Measurements from ENCODE around the gene RYR1. TPM values are rescaled to one million over a fixed set of nuclear protein-coding genes. Genes with fewer than 3 reads are reported as not detected.

The RYR1 gene
- not detected for polyA plus RNA-seq (2012; ENCODE audit: insufficient read depth, insufficient read length)

DNA sequence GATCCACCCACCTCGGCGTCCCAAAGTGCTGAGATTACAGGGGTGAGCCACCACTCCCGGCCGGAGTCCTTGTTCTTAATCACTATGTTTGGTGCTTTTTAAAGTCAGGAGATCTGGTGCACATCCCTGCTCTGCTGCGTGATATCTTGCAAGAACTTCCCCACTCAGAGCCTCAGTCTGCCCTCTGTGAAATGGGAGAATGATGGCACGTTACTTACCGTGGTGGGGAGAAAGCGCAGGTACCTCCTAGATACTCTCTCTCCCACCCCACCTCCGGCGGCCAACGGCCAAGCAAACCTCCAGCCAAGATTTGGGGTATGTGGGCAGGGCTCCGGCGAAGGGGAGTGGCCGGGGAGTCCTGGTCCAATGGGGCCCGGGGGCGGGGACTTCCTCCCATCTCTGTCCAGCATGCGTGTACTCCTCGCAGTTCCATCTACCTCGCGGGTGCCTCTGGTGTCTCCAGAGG lies at the start of gene RYR1:
RYR1 (plus strand) TSS at position 424 of the 466 bp plus-strand sequence. CDS start 139 bp downstream, outside the sequence.
- DNase-seq (ENCODE audit: low read depth, low spot score): no peak
- no peak within 1 kb of the TSS for H3K4me3 ChIP-seq (ENCODE audit: low read length)

DNA sequence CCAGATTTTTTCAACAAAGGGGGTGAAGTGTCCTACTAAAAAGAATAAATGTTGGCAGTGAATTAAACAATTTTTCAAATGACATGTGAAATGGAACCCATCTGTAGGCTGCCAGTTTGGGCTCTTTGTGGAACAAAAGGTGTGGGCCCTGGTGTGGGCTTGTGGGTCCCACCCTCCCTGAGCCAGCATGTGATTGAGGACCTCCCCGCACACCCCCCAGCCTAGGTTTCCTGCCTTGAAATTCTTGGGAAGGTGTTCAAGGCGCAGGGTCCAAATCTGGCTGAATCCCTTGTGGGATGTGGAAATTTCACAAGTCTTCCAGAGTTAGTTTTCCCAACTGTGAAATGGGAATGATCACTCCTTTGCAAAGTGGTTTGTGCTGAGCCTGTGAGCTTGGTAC lies 49.7 kb upstream of the RYR1 start:
- DNase-seq (ENCODE audit: low read depth, low spot score): no peak
- no peak overlapping the region for H3K4me3 ChIP-seq (ENCODE audit: low read length)

- DNase-seq (ENCODE audit: low read depth, low spot score): no peak
- H3K4me3 ChIP-seq (ENCODE audit: low read length): no peak overlapping the region
Observed at GRCh38 chr19:38384209-38385027, 49.1 kb upstream of the RYR1 start.

DNA sequence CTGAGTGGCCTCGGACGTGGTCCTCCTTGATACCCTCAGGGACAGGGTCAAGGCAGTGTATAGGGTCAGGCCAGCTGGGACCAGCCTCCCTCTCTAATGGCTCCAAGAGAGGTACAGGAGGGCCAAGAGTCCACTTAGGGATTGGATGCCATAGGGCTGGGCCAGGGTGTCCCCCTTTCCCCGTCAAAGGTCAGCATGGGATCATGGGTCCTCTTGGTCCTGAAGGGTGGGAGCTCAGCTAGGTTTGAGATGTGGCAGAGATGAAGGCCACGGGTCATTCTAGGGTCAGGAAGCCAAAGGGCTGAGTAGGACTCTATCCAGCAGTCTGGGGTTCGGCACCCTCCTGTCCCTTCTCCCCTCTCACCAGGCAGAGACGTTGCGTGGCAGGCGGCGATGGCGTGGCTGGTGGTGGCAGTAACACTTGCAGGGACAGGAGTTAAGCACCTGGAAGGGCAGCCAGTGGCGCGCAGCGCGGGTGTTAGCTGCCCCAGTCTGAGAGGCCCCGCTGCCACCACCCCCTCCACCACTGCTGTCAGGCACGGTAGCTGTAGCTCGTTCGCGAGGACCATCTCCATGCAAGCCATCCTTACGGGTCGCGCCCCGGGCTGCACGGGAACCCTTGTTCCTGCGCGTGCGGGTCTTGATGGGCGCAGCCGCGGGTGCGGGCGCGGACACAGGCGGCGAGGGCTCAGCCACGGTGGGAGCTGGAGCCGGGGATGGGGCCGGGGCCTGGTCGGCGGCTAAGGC lies 48.3 kb upstream of the RYR1 start:
- no peak for DNase-seq (ENCODE audit: low read depth, low spot score)
- H3K4me3 ChIP-seq (ENCODE audit: low read length): no peak overlapping the region

GRCh38 chr19:38385804-38386257 lies 47.7 kb upstream of the RYR1 start:
- no peak overlapping the region for H3K4me3 ChIP-seq (ENCODE audit: low read length)
- no peak for DNase-seq (ENCODE audit: low read depth, low spot score)

GRCh38 chr19:38386300-38386970 lies 47.1 kb upstream of the RYR1 start:
- DNase-seq (ENCODE audit: low read depth, low spot score): no peak
- no peak overlapping the region for H3K4me3 ChIP-seq (ENCODE audit: low read length)

DNA sequence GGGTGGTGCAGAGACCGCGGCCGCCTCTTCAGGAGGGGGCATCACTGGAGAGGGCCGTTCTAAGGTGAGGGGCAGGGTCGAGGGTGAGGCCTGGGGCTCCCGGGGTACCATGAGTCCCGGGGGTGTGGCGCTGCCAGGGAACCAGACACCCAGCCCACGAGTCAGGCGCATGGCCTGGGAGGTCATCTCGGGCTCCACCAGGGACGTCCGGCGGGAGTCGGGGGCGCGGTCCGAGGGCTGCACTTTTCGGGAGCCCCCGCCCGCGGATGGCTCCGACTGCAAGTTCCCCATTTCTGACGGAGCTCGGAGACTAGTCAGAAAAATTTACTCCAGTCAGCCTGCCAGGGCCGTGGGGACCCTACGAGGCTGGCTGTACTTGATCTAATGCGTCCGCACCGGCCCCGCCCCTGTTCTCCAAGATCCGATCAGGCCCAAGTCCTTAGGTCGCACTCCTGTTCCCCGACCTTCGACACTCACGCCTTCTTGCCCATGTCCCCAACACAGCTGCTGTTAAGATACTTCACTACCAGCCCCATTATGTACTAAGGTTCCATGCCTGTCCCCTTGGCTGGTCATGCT lies 46.4 kb upstream of the RYR1 start:
- peak overlapping the region; percentile 62 for H3K4me3 ChIP-seq (ENCODE audit: low read length)
- DNase-seq (ENCODE audit: low read depth, low spot score): no peak

DNA sequence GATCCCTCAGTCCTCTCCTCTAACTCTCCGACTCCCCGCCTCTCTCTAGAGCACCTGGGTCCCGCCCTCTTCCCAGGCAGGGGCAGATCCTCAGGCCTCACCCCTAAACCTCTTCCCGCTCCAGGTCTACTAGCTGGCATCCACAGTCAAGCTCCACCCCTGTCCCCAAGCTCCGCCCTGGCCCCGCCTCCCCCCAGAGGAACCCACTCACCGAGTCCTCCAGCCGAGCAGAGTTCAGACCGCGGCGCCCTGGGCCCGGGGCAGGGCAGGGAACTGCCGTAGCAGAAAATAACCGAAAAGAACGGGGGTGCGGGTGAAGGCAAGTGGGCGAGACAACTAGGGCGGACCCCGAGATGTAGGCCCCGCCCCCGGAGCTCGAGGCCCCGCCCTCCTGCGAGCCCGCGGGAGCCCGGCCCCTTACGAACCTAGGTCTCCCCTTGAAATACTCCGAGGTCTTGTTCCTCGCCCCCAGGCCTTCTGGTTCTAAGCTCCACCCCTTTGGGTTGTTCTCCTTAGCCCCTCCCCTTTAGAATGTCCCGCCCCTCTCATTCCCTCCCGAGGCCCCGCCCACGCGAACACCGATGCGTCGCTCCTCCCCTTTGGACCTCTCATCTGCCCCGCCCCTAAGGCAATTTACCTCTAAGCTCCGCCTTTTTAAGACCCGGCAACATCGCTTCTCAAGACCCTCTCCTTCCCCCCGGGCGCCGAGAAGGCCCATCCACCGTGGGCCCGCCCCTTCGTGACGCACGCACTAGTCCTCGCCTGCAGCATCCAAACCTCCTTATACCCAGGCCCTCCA lies 45.7 kb upstream of the RYR1 start, which contains the start of gene GGN:
GGN (minus strand) TSS at position 485 of the 799 bp plus-strand sequence. CDS start 773 bp downstream, outside the sequence.
- DNase-seq (ENCODE audit: low read depth, low spot score): peak; percentile 78
- H3K4me3 ChIP-seq (ENCODE audit: low read length): peak within 1 kb of the TSS; percentile 62

DNA sequence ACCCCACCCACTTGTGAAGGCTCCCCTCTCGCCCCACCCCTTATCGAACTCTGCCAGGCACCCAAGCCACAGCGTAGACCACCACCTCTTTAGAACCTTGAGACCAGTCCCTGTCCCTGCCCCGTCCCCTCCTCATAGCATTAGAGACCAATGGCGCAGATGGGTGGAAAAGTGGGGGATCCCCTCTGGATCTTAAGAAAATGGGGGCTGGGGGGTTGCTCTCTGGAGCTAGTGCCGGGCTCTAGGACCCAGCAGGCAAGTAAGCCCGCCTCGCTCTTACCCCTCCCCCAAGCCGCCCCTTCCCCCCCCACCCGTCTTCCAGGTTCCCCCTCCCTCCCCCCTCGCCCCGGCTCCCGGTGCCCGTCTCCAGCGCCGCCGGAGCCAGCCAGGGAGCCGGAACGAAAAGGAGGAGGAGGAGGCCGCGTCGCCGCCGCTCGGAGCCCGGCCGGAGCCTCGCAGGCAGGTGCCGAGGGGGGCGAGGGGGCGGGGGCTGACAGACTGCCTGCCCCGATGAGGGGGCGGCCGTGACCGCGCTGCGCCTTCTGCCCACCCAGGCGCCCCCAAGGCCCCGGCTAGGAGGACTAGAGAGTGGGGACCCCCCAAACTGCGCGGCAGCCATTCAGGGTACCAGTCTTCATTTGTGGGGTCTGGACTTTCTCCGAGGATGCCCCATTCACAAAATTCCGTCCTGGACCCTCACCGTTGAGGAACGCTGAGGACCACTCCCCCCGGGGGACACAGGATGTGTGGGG lies 45.0 kb upstream of the RYR1 start, which contains the start of gene SPRED3:
SPRED3 (plus strand) TSS at position 349 of the 752 bp plus-strand sequence. CDS start 1,606 bp downstream, outside the sequence.
- no peak for DNase-seq (ENCODE audit: low read depth, low spot score)
- H3K4me3 ChIP-seq (ENCODE audit: low read length): peak within 1 kb of the TSS; percentile 62

DNA sequence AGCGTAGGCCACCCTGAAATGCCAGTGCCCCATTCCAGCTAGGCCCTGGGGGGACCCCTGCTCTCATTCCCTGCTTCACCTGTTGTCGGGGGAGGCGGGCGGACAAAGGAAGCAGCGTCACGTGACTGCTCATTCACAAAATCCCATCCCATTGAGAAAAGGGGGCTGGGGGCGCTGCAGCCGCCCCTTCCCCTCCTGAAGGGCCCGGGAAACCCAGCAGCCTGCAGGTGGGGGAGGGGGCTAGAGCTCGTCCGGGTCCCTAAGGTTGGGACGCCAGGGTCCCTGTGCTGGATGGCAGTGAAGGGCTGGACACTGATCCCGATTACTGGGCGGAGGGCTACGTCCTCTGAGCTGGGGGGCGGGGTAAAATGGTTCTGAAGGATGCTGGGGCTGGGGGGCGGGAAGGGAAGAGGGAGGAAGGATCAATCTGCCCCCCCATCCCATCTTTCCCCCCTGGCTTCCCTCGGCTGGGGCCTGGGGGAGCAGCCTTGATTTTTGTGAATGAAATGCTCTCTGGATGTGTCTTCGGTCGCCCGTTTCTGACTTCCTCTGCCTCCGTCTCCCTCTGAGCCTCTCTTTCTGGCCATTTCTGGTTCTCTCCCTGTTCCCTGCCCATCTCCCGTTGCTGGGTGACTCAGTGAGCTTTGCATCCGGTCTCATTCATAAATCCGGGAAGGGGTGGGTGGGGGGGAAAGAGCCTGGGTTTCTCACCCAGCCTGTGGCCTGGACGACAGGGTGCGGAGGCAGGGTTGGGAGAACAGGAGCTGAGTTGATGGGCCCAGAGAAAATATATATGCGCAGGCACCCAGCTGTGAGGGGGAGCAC lies 44.2 kb upstream of the RYR1 start:
- peak overlapping the region; percentile 62 for H3K4me3 ChIP-seq (ENCODE audit: low read length)
- DNase-seq (ENCODE audit: low read depth, low spot score): no peak

GRCh38 chr19:38389957-38390924 lies 43.2 kb upstream of the RYR1 start:
- H3K4me3 ChIP-seq (ENCODE audit: low read length): no peak overlapping the region
- no peak for DNase-seq (ENCODE audit: low read depth, low spot score)

DNA sequence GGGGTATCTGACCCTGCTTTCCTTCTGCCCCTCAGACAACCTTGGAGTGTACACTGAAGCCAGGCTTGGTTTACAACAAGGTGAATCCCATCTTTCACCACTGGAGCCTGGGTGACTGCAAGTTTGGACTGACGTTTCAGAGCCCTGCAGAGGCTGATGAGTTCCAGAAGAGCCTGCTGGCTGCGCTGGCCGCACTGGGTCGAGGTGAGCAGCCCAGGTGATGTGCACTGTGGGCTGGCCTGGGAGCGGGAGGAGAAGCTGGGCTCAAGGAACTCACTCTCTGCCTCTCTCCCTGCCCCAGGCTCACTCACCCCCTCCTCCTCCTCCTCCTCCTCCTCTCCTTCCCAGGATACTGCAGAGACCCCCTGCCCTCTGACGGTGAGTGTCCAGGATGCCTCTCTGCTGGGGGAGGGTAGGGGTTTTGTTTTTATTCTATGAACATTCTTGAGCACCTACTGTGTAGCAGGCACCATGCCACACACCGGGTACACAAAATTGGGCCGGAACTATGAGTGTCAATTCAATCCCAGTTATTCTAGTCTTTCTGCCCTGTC lies 41.5 kb upstream of the RYR1 start:
- DNase-seq (ENCODE audit: low read depth, low spot score): no peak
- H3K4me3 ChIP-seq (ENCODE audit: low read length): no peak overlapping the region

DNA sequence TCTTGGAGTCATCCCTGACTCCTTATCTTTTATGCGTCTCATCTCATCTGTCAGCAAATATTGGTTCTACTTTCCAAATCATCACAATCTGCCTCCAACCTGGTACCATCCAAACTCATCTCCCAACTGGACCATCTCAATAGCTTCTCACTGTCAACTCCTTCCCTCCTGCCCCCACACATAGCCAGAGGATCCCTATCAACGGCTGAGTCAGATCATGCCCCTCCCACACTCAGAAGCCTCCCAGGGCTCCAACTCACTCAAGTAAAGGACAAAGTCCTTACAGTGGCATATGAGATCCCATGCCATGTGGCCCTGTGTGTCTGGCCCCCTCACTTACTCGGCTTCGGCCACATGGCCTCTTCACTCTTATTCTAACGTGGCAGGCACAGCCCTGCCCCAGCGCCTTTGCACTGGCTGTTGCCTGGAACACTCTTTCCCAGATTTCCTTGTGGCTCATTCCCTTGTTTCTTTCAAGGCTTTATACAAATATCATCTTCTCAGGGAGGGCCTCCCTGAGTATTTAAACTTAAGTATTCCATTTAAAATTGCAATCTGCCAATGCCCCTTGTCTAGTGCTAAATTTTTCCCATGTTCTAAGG lies 40.7 kb upstream of the RYR1 start:
- no peak for DNase-seq (ENCODE audit: low read depth, low spot score)
- H3K4me3 ChIP-seq (ENCODE audit: low read length): no peak overlapping the region

DNA sequence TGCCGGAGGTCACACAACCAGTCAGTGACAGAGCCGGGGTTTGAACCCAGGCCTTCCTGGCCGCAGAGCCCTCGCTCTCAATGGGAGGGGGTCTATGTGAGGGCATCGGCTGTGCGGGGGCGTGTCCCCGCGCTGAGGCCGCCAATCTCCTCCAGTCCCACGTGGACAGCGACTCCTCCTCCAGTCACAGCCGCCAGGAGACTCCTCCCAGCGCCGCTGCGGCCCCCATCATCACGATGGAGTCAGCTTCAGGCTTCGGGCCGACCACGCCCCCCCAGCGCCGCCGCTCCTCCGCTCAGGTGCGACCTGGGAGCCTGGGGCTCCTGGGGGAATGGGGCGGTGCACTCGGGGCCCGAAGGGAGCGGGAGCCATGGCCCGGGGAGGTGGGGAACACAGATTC lies 39.0 kb upstream of the RYR1 start:
- DNase-seq (ENCODE audit: low read depth, low spot score): no peak
- H3K4me3 ChIP-seq (ENCODE audit: low read length): no peak overlapping the region

Data from Jurkat, Clone E6-1 (cell line).